Right hindlimb (tissue), 1 donor: ENCODE data around the gene CLDN3.
"Not testable (repeated sequence)": the region's sequence is repeated elsewhere in the genome, so short reads cannot be mapped to it uniquely, and the experiment has no call there.

ENCODE experiments used
- DNase-seq: peaks from one replicate; pipeline ENCODE4 v3.0.0-alpha.2; 2018

Gene CLDN3, protein sequence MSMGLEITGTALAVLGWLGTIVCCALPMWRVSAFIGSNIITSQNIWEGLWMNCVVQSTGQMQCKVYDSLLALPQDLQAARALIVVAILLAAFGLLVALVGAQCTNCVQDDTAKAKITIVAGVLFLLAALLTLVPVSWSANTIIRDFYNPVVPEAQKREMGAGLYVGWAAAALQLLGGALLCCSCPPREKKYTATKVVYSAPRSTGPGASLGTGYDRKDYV

DNA sequence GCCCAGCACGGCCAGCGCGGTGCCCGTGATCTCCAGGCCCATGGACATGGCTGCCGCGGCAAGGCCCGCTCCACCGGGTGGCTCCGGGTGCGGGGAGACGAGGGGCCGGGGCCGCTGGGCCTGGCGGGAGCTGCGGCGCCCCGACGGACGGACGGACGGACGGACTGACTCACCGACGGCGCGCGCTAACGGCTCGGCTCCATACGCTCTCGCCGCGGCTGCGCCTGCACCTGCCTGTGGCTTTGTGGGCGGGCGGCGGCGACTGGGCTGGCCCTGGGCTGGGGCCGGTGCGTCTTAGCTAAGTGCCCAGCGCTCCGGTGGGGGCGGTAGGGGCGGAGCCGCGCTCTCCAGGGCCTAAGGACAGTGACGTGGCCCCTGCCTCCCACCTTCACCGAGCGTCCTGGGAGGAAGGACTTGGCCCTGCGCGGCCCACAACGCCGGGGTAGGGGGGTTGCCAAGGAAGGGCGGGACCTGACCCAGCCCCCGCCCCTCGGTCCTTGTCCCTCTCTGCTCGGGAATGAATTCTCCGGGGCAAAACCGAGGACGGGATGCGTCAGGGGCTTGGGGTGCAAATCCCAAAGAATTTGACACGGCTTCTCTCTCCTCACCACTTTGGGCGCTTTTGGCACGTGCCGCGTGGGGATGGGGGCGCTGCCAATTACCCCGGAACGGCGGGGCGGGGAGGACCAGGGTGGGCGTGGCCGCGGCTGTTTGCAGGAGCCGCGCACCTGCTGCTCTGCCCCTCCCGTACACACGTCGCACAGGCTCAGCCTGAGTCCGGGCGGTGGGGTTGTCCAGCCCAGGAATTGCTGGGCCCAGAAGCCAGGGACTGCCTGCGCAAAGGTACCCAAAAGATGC, at the start of gene CLDN3:
Gene CLDN3 (minus strand): TSS at position 269 of the 858 bp plus-strand sequence. CDS start 221 bp downstream, at position 48.
- DNase-seq: no peak

DNA sequence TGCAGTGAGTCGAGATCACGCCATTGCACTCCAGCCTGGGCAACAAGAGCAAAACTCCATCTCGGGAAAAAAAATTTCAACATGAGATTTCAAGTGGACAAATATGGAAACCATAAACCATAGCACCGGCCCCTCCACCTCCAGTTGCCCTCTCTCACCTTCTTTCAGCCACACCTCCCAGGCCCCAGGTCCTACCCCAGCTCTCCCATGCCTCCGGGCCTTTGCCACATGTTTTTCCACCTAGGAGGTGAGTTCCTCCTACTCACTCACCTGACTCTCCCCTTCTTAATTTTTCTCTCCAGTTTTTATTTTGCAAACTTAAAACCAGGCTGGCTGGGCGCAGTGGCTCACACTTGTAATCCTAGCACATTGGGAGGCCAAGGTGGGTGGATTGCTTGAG, 47.1 kb upstream of the CLDN3 start:
- DNase-seq: no peak

DNA sequence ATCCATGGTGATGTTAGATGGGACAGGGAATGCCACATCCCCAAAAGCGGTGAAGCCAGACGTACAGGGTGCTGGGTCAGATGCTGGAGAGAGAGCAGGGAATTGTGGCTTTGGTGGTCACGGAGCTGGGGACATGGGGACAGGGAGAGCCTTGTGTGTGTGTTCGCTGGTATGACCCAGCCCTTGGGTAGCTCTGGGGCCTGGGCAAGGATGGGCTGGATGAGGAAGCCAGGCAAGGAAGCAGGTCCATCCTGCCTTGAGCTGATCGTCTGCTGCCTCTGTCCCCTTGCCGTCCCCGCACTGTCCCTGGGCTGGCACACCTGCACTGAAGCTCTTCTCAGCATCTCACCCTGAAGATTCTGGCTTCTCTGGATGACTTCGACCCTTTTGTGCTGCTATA, 45.4 kb upstream of the CLDN3 start:
- no peak for DNase-seq

DNA sequence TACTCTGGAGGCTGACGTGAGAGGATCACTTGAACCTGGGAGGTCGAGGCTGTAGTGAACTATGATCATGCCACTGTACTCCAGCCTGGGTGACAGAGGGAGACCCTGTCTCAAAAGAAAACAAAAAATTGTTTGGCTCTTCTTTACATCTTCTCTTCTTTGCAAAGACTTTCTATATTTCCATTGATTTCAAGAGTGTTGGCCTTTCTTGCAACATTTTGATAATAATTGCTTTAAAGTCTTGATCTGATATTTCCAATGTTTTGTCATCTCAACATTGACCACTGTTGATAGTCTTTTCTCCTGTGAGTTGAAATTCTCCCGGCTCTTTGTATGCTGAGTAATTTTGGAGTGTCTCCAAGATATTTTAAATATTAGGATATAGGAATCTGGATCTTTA, 42.9 kb upstream of the CLDN3 start:
- no peak for DNase-seq

DNA sequence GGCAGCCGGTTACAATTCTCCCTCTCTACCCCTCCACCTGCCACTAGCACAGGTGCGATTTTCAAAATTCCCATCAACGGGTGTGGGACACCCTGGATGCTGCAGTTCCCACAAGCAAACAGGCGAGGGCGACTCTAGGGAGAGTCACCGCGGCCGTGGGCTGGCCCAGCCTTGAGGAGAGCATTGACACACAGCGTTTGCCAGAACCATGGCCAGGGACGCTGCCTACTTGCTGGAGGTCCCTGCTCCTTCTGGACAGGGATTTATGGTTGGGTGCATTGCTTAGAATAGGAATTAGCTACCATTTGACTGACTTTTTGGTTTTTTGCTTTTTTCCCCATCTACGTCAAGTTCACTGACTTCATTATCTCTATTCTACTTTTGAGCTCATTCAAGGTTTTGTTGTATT, 41.7 kb upstream of the CLDN3 start:
- peak; percentile 45 for DNase-seq

DNA sequence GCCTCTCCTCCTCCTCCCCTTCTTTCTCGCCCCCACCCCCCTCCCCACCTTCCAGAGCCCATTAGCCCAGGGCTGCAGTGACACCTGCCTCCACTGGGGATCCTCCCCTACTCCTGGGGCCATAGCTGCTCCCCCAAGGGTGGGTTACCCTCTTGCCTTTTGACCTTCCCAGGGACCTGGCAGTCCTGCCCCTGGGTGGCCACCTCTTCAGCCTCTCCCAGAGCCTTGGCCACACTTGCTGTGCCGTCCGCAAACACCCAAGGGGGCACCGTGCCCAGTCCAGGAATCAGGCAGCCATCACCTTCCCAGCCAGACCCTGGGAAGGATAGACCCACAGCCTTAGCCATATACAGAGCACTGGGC, 40.9 kb upstream of the CLDN3 start:
- no peak for DNase-seq

DNA sequence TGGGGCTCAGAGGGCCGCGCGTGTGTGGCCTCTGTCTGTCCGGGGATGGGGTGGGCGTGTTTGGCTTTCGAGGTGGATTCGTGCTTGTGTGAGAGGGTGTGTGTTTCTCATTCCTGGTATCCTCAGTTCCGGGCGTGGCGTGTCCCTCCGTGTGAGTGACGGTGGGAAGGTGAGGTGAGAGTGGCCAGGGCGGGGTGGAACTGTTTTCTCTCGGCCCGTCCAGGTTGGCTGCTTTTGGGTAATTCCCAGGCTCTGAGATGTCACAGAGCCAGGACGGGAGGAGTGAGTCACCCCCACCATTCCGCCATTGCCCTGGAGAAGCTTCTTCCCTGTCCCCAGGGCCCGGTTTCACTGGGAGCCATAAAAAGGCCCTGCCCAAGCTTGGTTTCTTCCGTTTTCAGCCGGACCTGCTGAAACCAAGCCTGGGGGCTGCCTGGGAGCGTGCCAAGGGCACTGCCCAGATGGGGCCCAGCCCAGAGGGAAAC, 39.4 kb upstream of the CLDN3 start:
- no peak for DNase-seq

DNA sequence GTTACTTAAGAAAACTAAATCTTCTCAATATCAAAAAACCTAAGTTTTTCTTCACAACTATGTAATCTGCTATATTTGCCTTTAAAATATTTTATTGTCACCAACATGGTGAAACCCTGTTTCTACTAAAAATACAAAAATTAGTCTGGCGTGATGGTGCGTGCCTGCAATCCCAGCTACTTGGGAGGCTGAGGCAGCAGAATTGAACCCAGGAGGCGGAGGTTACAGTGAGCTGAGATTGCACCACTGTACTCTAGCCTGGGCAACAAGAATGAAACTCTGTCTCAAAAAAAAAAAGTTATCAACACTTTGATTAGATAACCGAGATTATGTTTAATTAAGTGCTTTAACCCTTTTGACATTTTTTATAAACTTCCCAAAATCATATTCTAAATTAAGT, 32.4 kb upstream of the CLDN3 start:
- no peak for DNase-seq

DNA sequence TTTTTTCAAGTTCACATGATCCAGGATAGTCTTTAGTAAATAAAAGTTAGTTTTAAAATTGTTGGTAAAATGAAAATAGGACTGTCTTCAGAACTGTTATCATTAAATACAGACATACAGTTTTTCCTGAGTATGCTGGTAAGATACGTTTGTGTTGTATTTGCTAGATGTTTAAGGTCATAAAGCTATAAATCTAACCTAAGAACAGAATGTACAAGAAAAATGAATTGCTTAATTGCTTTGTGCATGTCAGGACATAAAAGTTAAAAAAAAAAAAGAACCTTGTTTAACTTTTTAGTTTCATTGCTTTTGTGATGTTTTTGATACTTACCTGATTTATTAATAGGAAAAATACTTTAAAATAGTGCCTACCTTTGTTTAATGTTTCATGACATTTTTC, 31.5 kb upstream of the CLDN3 start:
- DNase-seq: no peak

DNA sequence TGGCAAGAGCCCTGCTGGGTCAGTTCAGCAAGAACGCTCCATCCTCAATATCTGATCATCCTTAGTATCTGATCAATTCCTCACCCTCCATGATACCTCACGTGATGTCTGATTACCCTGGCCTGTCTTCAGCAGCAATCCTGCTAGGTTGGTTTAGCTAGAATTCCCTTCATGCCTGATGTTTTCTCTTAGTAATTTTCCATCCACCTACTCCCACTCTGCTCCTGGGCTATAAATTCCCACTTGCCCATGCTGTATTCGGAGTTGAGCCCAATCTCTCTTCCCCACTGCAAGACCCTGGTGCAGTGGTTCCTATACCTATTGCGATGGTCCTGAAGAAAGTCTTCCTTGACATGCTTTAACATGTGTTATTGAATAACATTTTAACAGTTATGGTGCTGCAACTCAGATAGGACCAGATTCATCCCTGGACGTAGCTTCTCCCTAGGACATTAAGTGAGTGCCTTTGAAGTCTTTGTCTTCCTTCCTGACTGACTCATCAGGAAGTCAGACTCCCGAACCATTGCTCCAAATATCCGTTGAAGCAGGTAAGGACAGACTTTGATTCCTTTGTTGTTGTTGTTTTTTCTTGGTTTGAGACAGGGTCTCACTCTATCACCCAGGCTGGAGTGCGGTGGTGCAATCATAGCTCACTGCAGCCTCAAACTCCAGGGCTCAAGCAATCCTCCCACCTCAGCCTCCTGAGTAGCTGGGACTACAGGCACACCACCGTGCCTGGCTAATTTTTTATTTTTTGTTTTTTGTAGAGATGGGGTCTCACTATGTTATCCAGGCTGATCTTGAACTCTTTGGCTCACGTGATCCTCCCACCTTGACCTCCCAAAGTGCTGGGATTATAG, 29.4 kb upstream of the CLDN3 start:
- DNase-seq: no peak

DNA sequence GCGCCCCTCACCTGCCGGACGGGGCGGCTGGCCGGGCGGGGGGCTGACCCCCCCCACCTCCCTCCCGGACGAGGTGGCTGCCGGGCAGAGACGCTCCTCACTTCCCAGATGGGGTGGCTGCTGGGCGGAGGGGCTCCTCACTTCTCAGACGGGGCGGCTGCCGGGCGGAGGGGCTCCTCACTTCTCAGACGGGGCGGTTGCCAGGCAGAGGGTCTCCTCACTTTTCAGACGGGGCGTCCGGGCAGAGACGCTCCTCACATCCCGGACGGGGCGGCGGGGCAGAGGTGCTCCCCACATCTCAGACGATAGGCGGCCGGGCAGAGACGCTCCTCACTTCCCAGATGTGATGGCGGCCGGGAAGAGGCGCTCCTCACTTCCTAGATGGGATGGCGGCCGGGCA, 27.1 kb upstream of the CLDN3 start:
- DNase-seq: not testable (repeated sequence)

DNA sequence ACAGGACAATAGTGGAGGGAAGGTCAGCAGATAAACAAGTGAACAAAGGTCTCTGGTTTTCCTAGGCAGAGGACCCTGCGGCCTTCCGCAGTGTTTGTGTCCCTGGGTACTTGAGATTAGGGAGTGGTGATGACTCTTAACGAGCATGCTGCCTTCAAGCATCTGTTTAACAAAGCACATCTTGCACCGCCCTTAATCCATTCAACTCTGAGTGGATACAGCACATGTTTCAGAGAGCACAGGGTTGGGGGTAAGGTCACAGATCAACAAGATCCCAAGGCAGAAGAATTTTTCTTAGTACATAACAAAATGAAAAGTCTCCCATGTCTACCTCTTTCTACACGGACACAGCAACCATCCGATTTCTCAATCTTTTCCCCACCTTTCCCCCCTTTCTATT, 26.6 kb upstream of the CLDN3 start:
- not testable (repeated sequence) for DNase-seq

DNA sequence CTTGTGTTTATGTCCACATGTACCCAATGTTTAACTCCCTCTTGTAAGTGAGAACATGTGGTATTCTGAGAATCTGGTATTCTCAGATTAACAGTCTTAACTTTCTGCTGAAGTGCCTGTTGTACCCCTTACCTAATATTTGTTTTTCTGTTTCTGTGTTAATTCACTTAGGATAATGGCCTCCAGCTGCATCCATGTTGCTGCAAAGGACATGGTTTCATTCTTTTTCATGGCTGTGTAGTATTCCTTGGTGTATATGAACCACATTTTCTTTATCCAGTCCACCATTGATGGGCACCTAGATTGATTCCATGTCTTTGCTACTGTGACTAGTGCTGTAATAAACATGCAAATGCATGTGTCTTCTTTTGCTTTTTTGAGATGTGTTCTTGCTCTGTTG, 25.1 kb upstream of the CLDN3 start:
- not testable (repeated sequence) for DNase-seq

DNA sequence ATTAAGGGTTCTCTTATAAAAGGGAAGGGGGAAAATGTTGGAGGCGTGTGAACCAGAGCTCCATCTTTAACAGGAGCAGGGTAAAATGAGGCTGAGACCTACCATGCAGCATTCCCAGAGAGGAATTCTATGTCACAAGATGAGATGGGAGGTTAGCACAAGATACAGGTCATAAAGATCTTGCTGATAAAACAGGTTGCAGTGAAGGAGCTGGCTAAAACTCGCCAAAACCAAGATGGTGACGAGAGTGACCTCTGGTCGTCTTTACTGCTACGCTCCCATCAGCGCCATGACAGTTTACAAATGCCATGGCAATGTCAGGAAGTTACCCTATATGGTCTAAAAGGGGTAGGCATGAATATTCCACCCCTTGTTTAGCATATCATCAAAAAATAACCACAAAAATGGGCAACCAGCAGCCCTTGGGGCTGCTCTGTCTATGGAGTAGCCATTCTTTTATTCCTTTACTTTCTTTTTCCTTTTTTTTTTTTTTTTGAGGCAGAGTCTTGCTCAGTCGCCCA, 21.2 kb upstream of the CLDN3 start:
- not testable (repeated sequence) for DNase-seq

DNA sequence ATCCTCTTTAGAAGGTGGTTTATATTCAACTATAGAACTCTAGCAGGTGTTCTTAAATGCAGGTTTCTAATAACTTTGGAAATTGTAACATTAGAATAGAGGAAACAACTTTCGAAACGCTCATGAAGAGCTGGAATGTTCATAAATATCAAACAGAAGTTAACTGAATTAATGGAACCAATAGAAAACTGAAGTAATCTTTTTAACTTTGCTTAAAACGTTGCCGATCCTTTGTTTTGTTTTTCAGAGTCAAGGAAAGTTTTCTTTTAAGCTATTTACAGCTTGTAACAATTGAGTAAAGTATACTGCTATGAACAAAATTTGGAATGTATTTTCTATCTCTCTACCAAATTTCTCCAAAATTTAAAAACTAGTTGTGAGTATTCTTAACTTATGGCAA, 19.0 kb upstream of the CLDN3 start:
- DNase-seq: no peak

DNA sequence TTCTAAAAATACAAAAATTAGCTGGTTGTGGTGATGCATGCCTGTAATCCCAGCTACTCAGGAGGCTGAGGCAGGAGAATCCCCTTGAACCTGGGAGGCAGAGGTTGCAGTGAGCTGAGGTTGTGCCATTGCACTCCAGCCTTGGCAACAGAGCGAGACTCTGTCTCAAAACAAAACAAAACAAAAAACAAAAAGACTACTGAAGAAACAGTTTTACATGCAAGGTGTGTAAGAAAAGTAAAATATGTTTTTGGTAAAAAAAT, 17.6 kb upstream of the CLDN3 start:
- not testable (repeated sequence) for DNase-seq

DNA sequence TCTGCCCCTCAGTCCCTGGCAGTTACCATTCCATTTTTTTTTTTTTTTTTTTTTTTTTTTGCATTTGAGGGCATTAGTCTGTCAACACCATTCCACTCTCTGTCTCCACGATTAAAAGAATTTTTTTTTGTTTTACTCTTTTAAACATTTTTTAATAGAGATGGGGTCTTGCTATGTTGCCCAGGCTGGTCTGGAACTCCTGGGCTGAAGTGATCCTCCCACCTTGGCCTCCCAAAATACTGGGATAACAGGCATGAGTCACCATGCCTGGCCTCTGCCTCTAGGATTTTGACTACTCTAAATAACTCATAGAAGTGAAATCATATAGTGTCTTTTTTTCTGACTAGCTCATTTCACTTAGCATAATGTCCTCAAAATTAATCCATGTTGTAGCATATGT, 16.5 kb upstream of the CLDN3 start:
- DNase-seq: no peak

DNA sequence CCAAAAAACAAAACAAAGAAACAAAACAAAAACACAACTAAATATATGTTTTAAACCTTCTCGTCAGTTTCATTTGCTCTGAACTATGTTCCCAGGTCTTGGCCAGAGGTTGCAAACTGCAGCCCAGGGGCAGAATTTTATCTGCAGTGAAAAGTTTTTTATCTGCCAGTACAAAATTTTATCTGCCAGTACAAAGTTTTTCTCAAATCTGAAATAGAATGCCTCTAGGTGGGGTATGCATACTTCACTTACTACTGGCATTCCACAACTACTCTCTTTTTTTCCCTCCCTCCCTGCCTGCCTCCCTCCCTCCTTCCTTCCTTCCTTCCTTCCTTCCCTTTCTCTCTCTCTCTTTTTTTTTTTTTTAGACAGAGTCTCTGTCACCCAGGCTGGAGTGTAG, 9.4 kb upstream of the CLDN3 start:
- DNase-seq: no peak

DNA sequence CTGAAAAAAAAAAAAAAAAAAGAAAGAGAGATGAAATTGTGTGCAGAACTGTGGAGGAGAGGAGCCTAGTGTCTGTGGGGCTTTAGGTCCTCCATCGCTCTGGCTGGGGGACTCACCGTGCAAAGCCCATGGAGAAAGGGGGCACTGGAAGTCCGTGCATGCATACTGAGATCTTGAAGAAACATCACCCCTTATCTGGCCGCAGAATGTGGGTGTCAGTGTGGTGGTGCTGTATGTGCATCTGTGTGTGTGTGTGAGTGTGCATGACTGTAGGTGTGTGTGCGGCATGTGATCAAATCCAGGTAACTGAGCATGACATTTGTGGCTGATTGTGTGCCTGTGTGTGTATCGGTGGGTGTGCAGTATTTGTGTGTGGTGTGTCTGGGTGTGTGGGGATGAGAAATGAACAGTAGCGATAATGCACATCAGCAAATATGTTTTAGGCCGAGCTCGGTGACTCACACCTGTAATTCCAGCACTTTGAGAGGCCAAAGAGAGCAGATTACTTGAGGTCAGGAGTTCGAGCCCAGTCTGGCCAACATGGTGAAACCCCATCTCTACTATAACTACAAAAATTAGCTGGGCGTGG, 8.8 kb upstream of the CLDN3 start:
- no peak for DNase-seq

DNA sequence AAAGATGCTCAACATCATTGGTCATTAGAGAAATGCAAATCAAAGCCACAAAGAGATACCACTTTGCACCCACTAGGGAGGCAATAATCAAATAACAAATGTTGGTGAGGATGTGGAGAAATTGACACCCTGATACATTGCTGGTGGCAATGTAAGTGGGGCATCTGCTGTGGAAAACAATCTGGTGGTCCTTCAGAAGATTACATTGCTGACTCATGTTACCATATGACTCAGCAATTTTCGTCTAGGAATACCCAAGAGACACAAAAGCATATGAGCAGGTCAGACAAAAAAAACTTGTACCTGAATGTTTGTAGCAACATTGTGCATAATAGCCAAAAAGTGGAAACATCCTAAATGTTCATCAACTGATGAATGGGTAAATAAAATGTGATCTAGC, 4.9 kb upstream of the CLDN3 start:
- DNase-seq: no peak

DNA sequence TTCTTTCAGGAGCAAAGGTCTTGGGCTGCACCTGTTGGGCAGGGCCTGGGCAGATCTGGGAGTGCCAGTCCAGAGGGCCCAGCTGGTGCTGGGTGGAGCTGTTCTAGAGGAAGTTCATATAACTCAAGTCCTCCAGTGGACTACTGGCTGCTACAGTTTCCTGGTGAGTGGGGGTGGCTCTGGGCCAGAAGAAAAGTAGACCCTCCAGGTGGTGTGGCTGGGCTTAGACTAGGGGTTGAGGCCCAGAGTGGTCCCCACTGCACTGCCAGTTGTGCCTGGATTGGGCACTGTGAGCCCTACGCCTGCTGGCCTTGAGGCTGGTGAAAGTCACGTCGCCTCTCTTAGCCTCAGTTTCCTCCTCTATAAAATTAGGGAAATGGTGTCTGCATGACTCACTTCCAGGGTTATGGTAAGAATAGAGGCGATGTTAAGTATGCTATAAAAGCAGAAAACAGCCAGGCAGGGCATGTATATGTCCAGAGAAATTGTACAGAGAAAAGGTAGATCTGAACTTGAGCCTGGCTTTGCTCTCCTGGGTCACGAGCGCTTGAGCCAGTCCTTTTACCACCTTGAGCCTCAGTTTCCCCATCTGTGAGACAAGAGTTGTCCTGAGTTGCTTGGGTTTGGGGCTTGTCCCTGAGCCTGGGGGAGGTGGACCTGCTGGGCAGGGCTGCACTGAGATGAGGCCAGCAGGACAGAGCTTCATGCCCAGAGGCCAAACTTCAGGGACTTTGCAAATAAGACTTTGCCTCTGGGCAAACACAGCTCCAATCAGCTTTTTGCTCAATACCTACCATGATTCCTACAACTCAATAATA, 3.8 kb upstream of the CLDN3 start:
- DNase-seq: no peak
